ENCODE data around the gene PIH1D2.
"Not testable (repeated sequence)": the region's sequence is repeated elsewhere in the genome, so short reads cannot be mapped to it uniquely, and the experiment has no call there.

The PIH1D2 gene

DNA sequence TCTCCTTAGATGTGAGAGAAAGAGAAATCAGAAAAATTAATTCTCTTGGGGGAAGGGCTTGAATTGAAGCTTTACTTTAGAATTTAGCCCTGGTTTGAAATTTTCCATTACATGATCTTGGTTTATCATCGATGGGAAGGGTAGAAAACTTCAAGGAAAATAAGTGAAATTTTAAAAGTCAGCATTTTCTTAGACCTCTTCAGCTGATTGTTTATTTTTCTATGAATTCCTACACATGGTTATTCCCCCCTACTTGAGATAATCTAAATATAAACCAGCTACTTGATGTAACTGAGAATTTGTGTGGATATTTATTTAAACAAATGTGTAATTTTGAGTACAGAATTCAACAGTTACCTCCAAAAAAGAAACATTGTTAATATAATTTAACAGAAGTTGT is 10.9 kb downstream of the PIH1D2 start:
- POLR2A ChIA-PET, result no interaction called here
- CTCF ChIA-PET, result no interaction called here
- DNase-seq (ENCODE audit: extremely low spot score), result no peak
- TF ChIP-seq, protein P1, sequence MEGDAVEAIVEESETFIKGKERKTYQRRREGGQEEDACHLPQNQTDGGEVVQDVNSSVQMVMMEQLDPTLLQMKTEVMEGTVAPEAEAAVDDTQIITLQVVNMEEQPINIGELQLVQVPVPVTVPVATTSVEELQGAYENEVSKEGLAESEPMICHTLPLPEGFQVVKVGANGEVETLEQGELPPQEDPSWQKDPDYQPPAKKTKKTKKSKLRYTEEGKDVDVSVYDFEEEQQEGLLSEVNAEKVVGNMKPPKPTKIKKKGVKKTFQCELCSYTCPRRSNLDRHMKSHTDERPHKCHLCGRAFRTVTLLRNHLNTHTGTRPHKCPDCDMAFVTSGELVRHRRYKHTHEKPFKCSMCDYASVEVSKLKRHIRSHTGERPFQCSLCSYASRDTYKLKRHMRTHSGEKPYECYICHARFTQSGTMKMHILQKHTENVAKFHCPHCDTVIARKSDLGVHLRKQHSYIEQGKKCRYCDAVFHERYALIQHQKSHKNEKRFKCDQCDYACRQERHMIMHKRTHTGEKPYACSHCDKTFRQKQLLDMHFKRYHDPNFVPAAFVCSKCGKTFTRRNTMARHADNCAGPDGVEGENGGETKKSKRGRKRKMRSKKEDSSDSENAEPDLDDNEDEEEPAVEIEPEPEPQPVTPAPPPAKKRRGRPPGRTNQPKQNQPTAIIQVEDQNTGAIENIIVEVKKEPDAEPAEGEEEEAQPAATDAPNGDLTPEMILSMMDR (IDR thresholded peaks at IDR 0.05; ENCODE audit: control extremely low read depth, extremely low read depth, low read depth, missing control alignments), result no peak

DNA sequence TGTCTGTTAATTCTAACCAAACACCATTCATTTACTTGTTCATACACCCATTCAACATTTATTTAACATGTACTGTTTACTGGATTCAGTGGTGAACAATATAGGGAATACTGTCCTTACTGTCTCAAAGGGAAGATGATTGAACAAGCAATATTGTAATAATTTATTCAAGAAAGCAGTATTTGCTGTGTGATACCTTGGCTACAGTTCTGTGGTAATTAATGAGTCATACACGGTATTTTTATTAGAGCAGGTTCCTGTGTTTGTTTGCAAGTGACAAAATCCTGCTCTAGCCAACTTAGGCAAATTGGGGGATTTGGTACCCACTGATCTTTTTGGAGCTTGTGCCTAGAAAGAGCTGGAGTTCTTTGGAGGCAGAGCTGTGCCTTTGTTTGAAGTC is 15.7 kb downstream of the PIH1D2 start:
- TF ChIP-seq, protein P1 (IDR thresholded peaks at IDR 0.05; ENCODE audit: control extremely low read depth, extremely low read depth, low read depth, missing control alignments), result no peak
- ChIA-PET POLR2A (interaction anchor here (0.6 kb wide), 1 partner anchor 115 kb away, joined by 6 read pairs; no protein-coding TSS in a partner anchor), CTCF (interaction anchor here (1.2 kb wide), 1 partner anchor 127 kb away, joined by 3 read pairs; no protein-coding TSS in a partner anchor)
- no peak for DNase-seq (ENCODE audit: extremely low spot score)

DNA sequence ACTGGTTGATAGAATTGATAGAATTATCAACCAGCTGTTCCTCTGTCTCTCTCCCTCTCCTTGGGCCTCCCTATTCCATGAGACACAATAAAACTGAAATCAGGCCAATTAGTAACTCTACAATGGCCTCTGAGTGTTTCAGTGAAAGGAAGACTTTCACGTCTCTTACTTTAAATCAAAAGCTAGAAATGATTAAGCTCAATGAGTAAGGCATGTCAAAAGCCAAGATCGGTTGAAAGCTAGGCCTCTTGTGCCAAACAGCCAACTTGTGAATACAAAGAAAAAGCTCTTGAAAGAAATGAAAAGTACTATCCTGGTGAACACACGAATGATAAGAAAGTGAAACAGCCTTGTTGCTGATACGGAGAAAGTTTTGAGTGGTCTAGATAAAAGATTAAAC is 16.6 kb downstream of the PIH1D2 start:
- ChIA-PET POLR2A (no interaction called here), CTCF (interaction anchor here (1.2 kb wide), 2 partner anchors 16 to 126 kb away, joined by 3 to 4 read pairs; no protein-coding TSS in a partner anchor)
- no peak for DNase-seq (ENCODE audit: extremely low spot score)
- TF ChIP-seq, protein P1 (IDR thresholded peaks at IDR 0.05; ENCODE audit: control extremely low read depth, extremely low read depth, low read depth, missing control alignments), result no peak

DNA sequence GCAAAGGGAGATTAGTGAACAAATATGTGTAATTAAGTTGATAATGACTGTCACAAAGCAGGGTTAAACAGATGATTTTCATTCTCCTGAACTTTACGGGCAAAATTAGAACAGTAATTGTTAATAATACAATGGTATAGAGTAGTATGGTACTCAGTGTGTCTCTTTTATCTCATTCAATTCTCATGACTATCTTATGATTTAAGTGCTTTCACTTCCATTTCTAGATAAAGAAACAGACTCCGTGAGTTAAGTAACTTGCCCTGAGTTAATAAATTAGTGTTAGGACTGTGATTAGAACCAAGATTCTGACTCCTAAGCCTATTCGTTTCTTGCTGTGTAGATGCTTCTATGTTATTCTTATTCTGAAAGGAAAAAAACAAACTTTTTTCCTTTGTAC is 22.0 kb downstream of the PIH1D2 start:
- TF ChIP-seq, protein P1 (IDR thresholded peaks at IDR 0.05; ENCODE audit: control extremely low read depth, extremely low read depth, low read depth, missing control alignments), result no peak
- ChIA-PET CTCF (no interaction called here), POLR2A (no interaction called here)
- DNase-seq (ENCODE audit: extremely low spot score), result peak; percentile 17

DNA sequence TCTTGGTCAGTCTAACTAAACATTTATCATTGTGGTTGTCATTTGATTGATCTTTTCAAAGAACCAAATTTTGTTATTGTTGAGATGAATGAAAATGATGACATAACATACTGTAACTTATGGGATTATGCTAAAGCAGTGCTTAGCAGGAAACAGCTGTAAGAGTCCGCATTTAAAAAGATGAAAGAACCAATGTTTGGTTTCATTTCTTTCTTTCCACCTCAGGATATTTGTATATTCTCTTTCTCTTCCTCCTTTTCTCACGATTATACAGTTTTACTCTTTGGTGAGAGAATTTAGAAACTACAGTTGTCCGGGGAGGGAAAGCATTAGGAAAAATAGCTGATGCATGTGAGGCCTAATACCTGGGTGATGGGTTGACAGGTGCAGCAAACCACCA is 23.1 kb downstream of the PIH1D2 start:
- ChIA-PET POLR2A (no interaction called here), CTCF (no interaction called here)
- TF ChIP-seq, protein P1 (IDR thresholded peaks at IDR 0.05; ENCODE audit: control extremely low read depth, extremely low read depth, low read depth, missing control alignments), result no peak
- peak; percentile 40 for DNase-seq (ENCODE audit: extremely low spot score)

DNA sequence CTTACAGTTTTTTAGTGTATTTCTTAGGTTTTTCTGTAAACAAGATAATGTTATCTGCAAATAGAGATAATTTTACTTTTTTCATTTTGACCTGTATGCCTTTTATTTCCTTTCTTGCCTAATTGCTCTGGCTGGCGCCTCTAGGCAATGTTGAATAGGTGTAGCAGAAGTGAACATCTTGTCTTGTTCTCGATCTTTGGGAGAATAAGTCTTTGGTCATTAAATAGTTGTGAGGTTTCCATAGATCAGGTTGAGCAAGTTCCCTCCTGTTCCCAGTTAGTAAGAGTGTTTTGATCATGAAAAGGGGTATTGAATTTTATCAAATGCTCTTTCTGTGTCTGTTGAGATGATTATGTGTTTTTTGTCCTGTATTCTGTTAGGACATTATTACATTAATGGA is 24.0 kb downstream of the PIH1D2 start:
- TF ChIP-seq, protein P1 (IDR thresholded peaks at IDR 0.05; ENCODE audit: control extremely low read depth, extremely low read depth, low read depth, missing control alignments), result no peak
- CTCF ChIA-PET, result no interaction called here
- POLR2A ChIA-PET, result no interaction called here
- DNase-seq (ENCODE audit: extremely low spot score), result no peak

DNA sequence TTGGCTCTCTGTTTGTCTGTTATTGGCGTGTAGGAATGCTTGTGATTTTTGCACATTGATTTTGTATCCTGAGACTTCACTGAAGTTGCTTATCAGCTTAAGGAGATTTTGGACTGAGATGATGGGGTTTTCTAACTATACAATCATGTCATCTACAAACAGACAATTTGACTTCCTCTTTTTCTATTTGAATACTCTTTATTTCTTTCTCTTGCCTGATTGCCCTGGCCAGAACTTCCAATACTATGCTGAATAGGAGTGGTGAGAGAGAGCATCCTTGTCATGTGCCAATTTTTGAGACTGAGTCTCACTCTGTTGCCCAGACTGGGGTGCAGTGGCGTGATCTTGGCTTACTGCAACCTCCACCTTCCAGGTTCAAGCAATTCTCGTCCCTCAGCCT is 25.6 kb downstream of the PIH1D2 start:
- CTCF ChIA-PET, result interaction anchor here (0.7 kb wide), 1 partner anchor 84 kb away, joined by 3 read pairs; no protein-coding TSS in a partner anchor
- POLR2A ChIA-PET, result not testable (repeated sequence)

DNA sequence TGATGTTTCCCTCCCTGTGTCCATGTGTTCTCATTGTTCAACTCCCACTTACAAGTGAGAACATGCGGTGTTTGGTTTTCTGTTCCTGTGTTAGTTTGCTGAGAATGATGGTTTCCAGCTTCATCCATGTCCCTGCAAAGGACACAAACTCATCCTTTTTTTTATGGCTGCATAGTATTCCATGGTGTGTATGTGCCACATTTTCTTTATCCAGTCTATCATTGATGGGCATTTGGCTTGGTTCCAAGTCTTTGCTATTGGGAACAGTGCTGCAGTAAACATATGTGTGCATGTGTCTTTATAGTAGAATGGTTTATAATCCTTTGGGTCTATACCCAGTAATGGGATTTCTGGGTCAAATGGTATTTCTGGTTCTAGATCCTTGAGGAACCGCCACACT is 27.2 kb downstream of the PIH1D2 start:
- CTCF ChIA-PET; DNase-seq (ENCODE audit: extremely low spot score); POLR2A ChIA-PET: not testable (repeated sequence)

More for the DNA sequence above, 25.6 kb downstream of the PIH1D2 start:
- not testable (repeated sequence) for DNase-seq (ENCODE audit: extremely low spot score)

Measured in GM10248 (cell line).